ENCODE data around the gene SCGB1C2.
"Not testable (repeated sequence)": the region's sequence is repeated elsewhere in the genome, so short reads cannot be mapped to it uniquely, and the experiment has no call there.

Gene SCGB1C2

GRCh38 chr17:149231-149630 lies 11.9 kb downstream of the SCGB1C2 start:
- DNase-seq = no peak

GRCh38 chr17:149897-150584 lies 12.7 kb downstream of the SCGB1C2 start:
- no peak for DNase-seq

GRCh38 chr17:151004-151403 lies 13.6 kb downstream of the SCGB1C2 start:
- no peak for DNase-seq

- no peak for DNase-seq
Measured at GRCh38 chr17:151886-152859, 14.8 kb downstream of the SCGB1C2 start.

GRCh38 chr17:152860-153420 lies 15.6 kb downstream of the SCGB1C2 start:
- DNase-seq = no peak

- DNase-seq = no peak
Measured at GRCh38 chr17:153851-154250, 16.5 kb downstream of the SCGB1C2 start.

GRCh38 chr17:155576-155975 lies 18.2 kb downstream of the SCGB1C2 start:
- DNase-seq = no peak

- no peak for DNase-seq
Measured at GRCh38 chr17:156094-156621, 18.8 kb downstream of the SCGB1C2 start.

- DNase-seq = no peak
Measured at GRCh38 chr17:156946-157345, 19.6 kb downstream of the SCGB1C2 start.

GRCh38 chr17:157901-158300 lies 20.5 kb downstream of the SCGB1C2 start:
- DNase-seq = no peak

GRCh38 chr17:158379-158778 lies 21.0 kb downstream of the SCGB1C2 start:
- no peak for DNase-seq

- DNase-seq = no peak
Measured at GRCh38 chr17:159609-160008, 22.2 kb downstream of the SCGB1C2 start.

- no peak for DNase-seq
Measured at GRCh38 chr17:160336-160735, 23.0 kb downstream of the SCGB1C2 start.

- no peak for DNase-seq
Measured at GRCh38 chr17:161481-161880, 24.1 kb downstream of the SCGB1C2 start.

- no peak for DNase-seq
Measured at GRCh38 chr17:162689-163088, 25.3 kb downstream of the SCGB1C2 start.

- no peak for DNase-seq
Measured at GRCh38 chr17:163514-164098, 26.2 kb downstream of the SCGB1C2 start.

GRCh38 chr17:164303-165235 lies 27.2 kb downstream of the SCGB1C2 start:
- DNase-seq = no peak

GRCh38 chr17:165939-166338 lies 28.6 kb downstream of the SCGB1C2 start:
- no peak for DNase-seq

- not testable (repeated sequence) for DNase-seq
Measured at GRCh38 chr17:168614-169013, 31.2 kb downstream of the SCGB1C2 start.

GRCh38 chr17:170130-170670 lies 32.8 kb downstream of the SCGB1C2 start:
- DNase-seq = no peak

- no peak for DNase-seq
Measured at GRCh38 chr17:171871-172270, 34.5 kb downstream of the SCGB1C2 start.

GRCh38 chr17:172401-172800 lies 35.0 kb downstream of the SCGB1C2 start:
- DNase-seq = no peak
